Neuronal stem cell (in vitro differentiated cells): ENCODE data around the gene HSPA4.

ENCODE experiments used
- DNase-seq: peaks from one replicate; pipeline ENCODE4 v3.0.0-alpha.2; 2013; ENCODE audit warnings: low spot score
- H2AFZ ChIP-seq: one replicate; pipeline ENCODE4 v1.6.1; 2013; ENCODE audit warnings: mild to moderate bottlenecking, low read length, inconsistent platforms
- H2AK5ac ChIP-seq: 2 replicates; pipeline ENCODE4 v1.6.1; 2013; ENCODE audit warnings: low read depth, mild to moderate bottlenecking, inconsistent platforms, low read length, moderate library complexity, mixed read lengths
- H2BK120ac ChIP-seq: 2 replicates; pipeline ENCODE4 v1.6.1; 2013; ENCODE audit warnings: low read depth, mild to moderate bottlenecking, inconsistent platforms, low read length, moderate library complexity, mixed read lengths
- H2BK12ac ChIP-seq: one replicate; pipeline ENCODE4 v1.6.1; 2013; ENCODE audit warnings: low read length, inconsistent platforms
- H2BK15ac ChIP-seq: 2 replicates; pipeline ENCODE4 v1.6.1; 2013; ENCODE audit warnings: mild to moderate bottlenecking, low read length, inconsistent platforms, mixed read lengths
- H2BK5ac ChIP-seq: one replicate; pipeline ENCODE4 v1.6.1; 2013; ENCODE audit warnings: inconsistent platforms, mild to moderate bottlenecking, low read length, moderate library complexity
- H3K14ac ChIP-seq: one replicate; pipeline ENCODE4 v1.6.1; 2013; ENCODE audit warnings: low read length, inconsistent platforms
- H3K18ac ChIP-seq: 2 replicates; pipeline ENCODE4 v1.6.1; 2013; ENCODE audit warnings: low read length, inconsistent platforms
- H3K23ac ChIP-seq: 2 replicates; pipeline ENCODE4 v1.6.1; 2013; ENCODE audit warnings: low read depth, mild to moderate bottlenecking, mixed read lengths, low read length, inconsistent platforms; ENCODE audit not compliant: poor library complexity
- H3K27ac ChIP-seq: replicated peaks from 3 replicates; pipeline ENCODE4 v1.5.1; 2013; ENCODE audit warnings: low read length, inconsistent platforms
- H3K27me3 ChIP-seq, 3 experiments: 2 replicates each; pipeline ENCODE4 v1.6.1; 2013; ENCODE audit warnings: low read length in 3 of 3, mild to moderate bottlenecking in 2 of 3, inconsistent platforms in 1 of 3, low read depth in 1 of 3, mixed read lengths in 1 of 3, moderate library complexity in 1 of 3; ENCODE audit not compliant: control insufficient read depth in 3 of 3, insufficient read depth in 3 of 3
- H3K36me3 ChIP-seq, 2 donors: replicated peaks in 1 of 2; 2 replicates each; pipeline ENCODE4 v1.6.1; 2013; ENCODE audit warnings: low read length in 2 of 2; ENCODE audit not compliant: control insufficient read depth in 2 of 2, insufficient read depth in 2 of 2
- H3K4ac ChIP-seq: 2 replicates; pipeline ENCODE4 v1.6.1; 2013; ENCODE audit warnings: inconsistent platforms, mild to moderate bottlenecking, low read length, moderate library complexity
- H3K4me1 ChIP-seq, 2 donors: 1 replicate in 1 of 2; 2 replicates in 1 of 2; pipeline ENCODE4 v1.6.1; 2013; ENCODE audit warnings: low read length in 2 of 2, low read depth in 1 of 2; ENCODE audit not compliant: control insufficient read depth in 2 of 2, insufficient read depth in 1 of 2
- H3K4me2 ChIP-seq: one replicate; pipeline ENCODE4 v1.6.1; 2013; ENCODE audit warnings: mild to moderate bottlenecking, low read length, inconsistent platforms; ENCODE audit not compliant: insufficient read depth, poor library complexity, severe bottlenecking
- H3K4me3 ChIP-seq, 2 donors: 2 replicates each; pipeline ENCODE4 v1.5.1; 2013; ENCODE audit warnings: low read length in 2 of 2, mild to moderate bottlenecking in 2 of 2, inconsistent platforms in 1 of 2, moderate library complexity in 1 of 2
- H3K79me1 ChIP-seq: one replicate; pipeline ENCODE4 v1.6.1; 2013; ENCODE audit warnings: low read depth, mild to moderate bottlenecking, inconsistent platforms, low read length, moderate library complexity
- H3K9ac ChIP-seq: one replicate; pipeline ENCODE4 v1.6.1; 2013; ENCODE audit warnings: mild to moderate bottlenecking, low read depth, low read length, inconsistent platforms; ENCODE audit not compliant: poor library complexity
- H3K9me3 ChIP-seq, 2 donors: replicated peaks in 1 of 2; 2 replicates each; pipeline versions ENCODE3 to v1.6.1; 2013; ENCODE audit warnings: low read length in 2 of 2, mild to moderate bottlenecking in 2 of 2, inconsistent platforms in 1 of 2, low read depth in 1 of 2, mixed read lengths in 1 of 2, moderate library complexity in 1 of 2; ENCODE audit not compliant: control insufficient read depth in 2 of 2, insufficient read depth in 1 of 2
- H4K8ac ChIP-seq: one replicate; pipeline ENCODE4 v1.6.1; 2013; ENCODE audit warnings: low read depth, mild to moderate bottlenecking, inconsistent platforms, low read length, moderate library complexity
- H4K91ac ChIP-seq: one replicate; pipeline ENCODE4 v1.6.1; 2013; ENCODE audit warnings: low read length, low read depth, mild to moderate bottlenecking, inconsistent platforms; ENCODE audit not compliant: poor library complexity
- WGBS, 2 donors: extraction: QIAGEN DNeasy Blood & Tissue Kit; methylation state at CpG; one replicate each; pipeline ENCODE4 v1.1.7; 2013; ENCODE audit warnings: missing lambda C conversion rate in 2 of 2, mixed read lengths in 1 of 2; ENCODE audit not compliant: insufficient read length in 2 of 2, insufficient replicate concordance in 1 of 2; ENCODE audit errors: extremely low coverage in 2 of 2; 5-methylcytosine and 5-hydroxymethylcytosine counted together

Gene HSPA4

GRCh38 chr5:133054697-133055471, 3.1 kb downstream of the HSPA4 start:
- Histone ChIP-seq H4K91ac (no peak overlapping the region), H3K79me1 (peaks cover 13% of the 10 kb centered on the region), H3K4me3 (no peak overlapping the region)

GRCh38 chr5:133056891-133057290, 5.1 kb downstream of the HSPA4 start:
- H4K91ac ChIP-seq: no peak overlapping the region

More at GRCh38 chr5:133054697-133055471, 3.1 kb downstream of the HSPA4 start:
- H3K14ac ChIP-seq: no peak overlapping the region
- no peak overlapping the region for H2BK120ac ChIP-seq
- H3K4ac ChIP-seq: no peak overlapping the region
- H3K4me2 ChIP-seq: no peak overlapping the region
- DNase-seq: no peak
- peaks cover 1 to 22% of the 10 kb centered on the region in 2 donors for H3K36me3 ChIP-seq
- H2AFZ ChIP-seq: no peak overlapping the region
- no peak overlapping the region for H3K18ac ChIP-seq
- no peak overlapping the region for H2BK12ac ChIP-seq
- no peak overlapping the region for H3K9ac ChIP-seq
- H3K27me3 ChIP-seq: no peaks in the 10 kb centered on the region
- no peak overlapping the region for H4K8ac ChIP-seq
- H3K27ac ChIP-seq: no peak overlapping the region
- H2BK5ac ChIP-seq: no peak overlapping the region
- no peak overlapping the region for H2BK15ac ChIP-seq
- no peaks in the 10 kb centered on the region for H3K9me3 ChIP-seq
- no CpG with 5 or more reads among the region's 7 CpGs for WGBS, 2 donors
- no peak overlapping the region for H3K23ac ChIP-seq
- H2AK5ac ChIP-seq: no peak overlapping the region
- peaks cover 0 to 8% of the 10 kb centered on the region in 2 donors for H3K4me1 ChIP-seq

GRCh38 chr5:133059621-133060020, 7.8 kb downstream of the HSPA4 start:
- Histone ChIP-seq H2BK15ac (no peak overlapping the region), H3K4me1 (no peaks in the 10 kb centered on the region), H3K23ac (no peak overlapping the region), H3K14ac (no peak overlapping the region), H3K4ac (no peak overlapping the region), H3K27me3 (no peaks in the 10 kb centered on the region), H3K9ac (no peak overlapping the region), H3K4me3 (no peak overlapping the region), H3K4me2 (no peak overlapping the region), H4K91ac (no peak overlapping the region), H2AFZ (no peak overlapping the region), H2AK5ac (no peak overlapping the region), H3K18ac (no peak overlapping the region), H2BK12ac (no peak overlapping the region), H3K79me1 (peaks cover 13% of the 10 kb centered on the region), H3K36me3 (peaks cover 1 to 20% of the 10 kb centered on the region in 2 donors), H3K9me3 (no peaks in the 10 kb centered on the region), H4K8ac (no peak overlapping the region), H2BK5ac (no peak overlapping the region), H3K27ac (no peak overlapping the region), H2BK120ac (no peak overlapping the region)
- no peak for DNase-seq
- WGBS, 2 donors: no CpG with 5 or more reads among the region's 3 CpGs

More at GRCh38 chr5:133056891-133057290, 5.1 kb downstream of the HSPA4 start:
- DNase-seq: no peak
- no peak overlapping the region for H2AFZ ChIP-seq
- H3K4ac ChIP-seq: no peak overlapping the region
- no peak overlapping the region for H3K4me2 ChIP-seq
- H2AK5ac ChIP-seq: no peak overlapping the region
- no peak overlapping the region for H3K4me3 ChIP-seq
- no peak overlapping the region for H2BK5ac ChIP-seq
- H3K14ac ChIP-seq: no peak overlapping the region
- H3K79me1 ChIP-seq: peaks cover 15% of the 10 kb centered on the region
- H3K9me3 ChIP-seq: no peaks in the 10 kb centered on the region
- no peak overlapping the region for H3K9ac ChIP-seq
- H3K27ac ChIP-seq: no peak overlapping the region
- H2BK120ac ChIP-seq: no peak overlapping the region
- H3K36me3 ChIP-seq: peaks cover 1 to 22% of the 10 kb centered on the region in 2 donors
- H3K4me1 ChIP-seq: peaks cover 0 to 2% of the 10 kb centered on the region in 2 donors
- no peak overlapping the region for H3K18ac ChIP-seq
- H3K27me3 ChIP-seq: no peaks in the 10 kb centered on the region
- H4K8ac ChIP-seq: no peak overlapping the region
- no peak overlapping the region for H3K23ac ChIP-seq
- no peak overlapping the region for H2BK15ac ChIP-seq
- no peak overlapping the region for H2BK12ac ChIP-seq
- WGBS, 2 donors: no CpG with 5 or more reads among the region's 1 CpG

GRCh38 chr5:133062276-133062675, 10.5 kb downstream of the HSPA4 start:
- no peak overlapping the region for H3K23ac ChIP-seq
- DNase-seq: no peak
- no peak overlapping the region for H2BK120ac ChIP-seq
- no peak overlapping the region for H3K9ac ChIP-seq
- H2BK15ac ChIP-seq: no peak overlapping the region
- no peaks in the 10 kb centered on the region for H3K4me1 ChIP-seq
- no peak overlapping the region for H4K8ac ChIP-seq
- H3K14ac ChIP-seq: no peak overlapping the region
- no peak overlapping the region for H2BK12ac ChIP-seq
- H3K27me3 ChIP-seq: no peaks in the 10 kb centered on the region
- H2AK5ac ChIP-seq: no peak overlapping the region
- no peak overlapping the region for H3K4ac ChIP-seq
- no CpG with 5 or more reads among the region's 1 CpG for WGBS, 2 donors
- peaks cover 8% of the 10 kb centered on the region for H3K79me1 ChIP-seq
- H2AFZ ChIP-seq: no peak overlapping the region
- H3K9me3 ChIP-seq: no peaks in the 10 kb centered on the region
- H3K27ac ChIP-seq: no peak overlapping the region
- no peak overlapping the region for H3K18ac ChIP-seq
- no peak overlapping the region for H3K4me2 ChIP-seq
- no peak overlapping the region for H3K4me3 ChIP-seq
- H4K91ac ChIP-seq: no peak overlapping the region
- H3K36me3 ChIP-seq: peaks cover 4 to 38% of the 10 kb centered on the region in 2 donors
- no peak overlapping the region for H2BK5ac ChIP-seq
